Kidney epithelial cell (primary cell): Measurements from ENCODE around the gene CDH12. TPM values are rescaled to one million over a fixed set of nuclear protein-coding genes. Genes with fewer than 3 reads are reported as not detected.

Experiments used
- DNase-seq: peaks from one replicate; pipeline ENCODE4 v3.0.0-alpha.2; 2010; ENCODE audit warnings: low read depth
- H3K27me3 ChIP-seq: 2 replicates; pipeline ENCODE4 v1.6.0; 2011; ENCODE audit warnings: low read length; ENCODE audit not compliant: control insufficient read depth, insufficient read depth
- H3K36me3 ChIP-seq: 2 replicates; pipeline ENCODE4 v1.5.1; 2011; ENCODE audit warnings: low read length; ENCODE audit not compliant: control insufficient read depth, insufficient read depth
- H3K4me3 ChIP-seq: 2 replicates; pipeline ENCODE4 v1.5.1; 2011; ENCODE audit warnings: low read depth, mild to moderate bottlenecking, control low read depth, low read length
- CTCF ChIP-seq: IDR thresholded peaks from 2 replicates; pipeline ENCODE4 v1.5.1; 2011; ENCODE audit warnings: mild to moderate bottlenecking, moderate library complexity, low read length, control low read depth, inconsistent platforms; ENCODE audit not compliant: insufficient read depth, poor library complexity, severe bottlenecking
- total RNA-seq: library from RNA; depleted of rRNA; stranded (reverse); fragments of >200 nt; gene quantifications from 2 replicates; pipeline ENCODE4 v1.2.3, GENCODE V29; 2015

The CDH12 gene
- total RNA-seq, 1 donor from 2014 or later: not detected

- H3K36me3 ChIP-seq: no peaks in the 10 kb centered on the region
- TF ChIP-seq CTCF: no peak
- DNase-seq: no peak
- H3K4me3 ChIP-seq: no peak overlapping the region
- no peaks in the 10 kb centered on the region for H3K27me3 ChIP-seq
These were observed 789.4 kb downstream of the CDH12 start for GRCh38 chr5:22063717-22064116.

GRCh38 chr5:22058620-22059019 lies 794.5 kb downstream of the CDH12 start:
- no peak for DNase-seq
- no peak for TF ChIP-seq CTCF
- Histone ChIP-seq H3K27me3 (no peaks in the 10 kb centered on the region), H3K4me3 (no peak overlapping the region), H3K36me3 (no peaks in the 10 kb centered on the region)

- no peak for DNase-seq
- TF ChIP-seq CTCF: no peak
- H3K27me3 ChIP-seq: no peaks in the 10 kb centered on the region
- H3K36me3 ChIP-seq: no peaks in the 10 kb centered on the region
- H3K4me3 ChIP-seq: no peak overlapping the region
These were observed 796.1 kb downstream of the CDH12 start for GRCh38 chr5:22057012-22057411.

GRCh38 chr5:22056601-22057000 lies 796.5 kb downstream of the CDH12 start:
- DNase-seq: no peak
- Histone ChIP-seq H3K36me3 (no peaks in the 10 kb centered on the region), H3K4me3 (no peak overlapping the region), H3K27me3 (no peaks in the 10 kb centered on the region)
- no peak for TF ChIP-seq CTCF

GRCh38 chr5:22053195-22053594 lies 799.9 kb downstream of the CDH12 start:
- no peaks in the 10 kb centered on the region for H3K27me3 ChIP-seq
- H3K36me3 ChIP-seq: no peaks in the 10 kb centered on the region
- H3K4me3 ChIP-seq: no peak overlapping the region
- TF ChIP-seq CTCF: no peak
- no peak for DNase-seq

GRCh38 chr5:22051881-22052280 lies 801.3 kb downstream of the CDH12 start:
- Histone ChIP-seq H3K4me3 (no peak overlapping the region), H3K36me3 (no peaks in the 10 kb centered on the region), H3K27me3 (no peaks in the 10 kb centered on the region)
- no peak for TF ChIP-seq CTCF
- no peak for DNase-seq
